ENCODE results near the gene ATP9A. TPM values are rescaled to one million over a fixed set of nuclear protein-coding genes. Genes with fewer than 3 reads are reported as not detected.
A peak's percentile ranks its signal among the peaks of the same experiment; 100 is the strongest.

The ATP9A gene
- total and polyA plus RNA-seq, 2 of the 4 experiments (the other 2 are of a cell fraction): 10.6 to 22.4 TPM

- in situ Hi-C loops (cut with MboI; ENCODE audit: low sequenced_read_pairs): loop anchor here (10.0 kb wide), 1 partner anchor 284 kb away; no protein-coding TSS in a partner anchor
Measured at GRCh38 chr20:51801122-51801822, 33.1 kb upstream of the ATP9A start.

More at GRCh38 chr20:51801122-51801822, 33.1 kb upstream of the ATP9A start:
- H3K56ac ChIP-seq (ENCODE audit: extremely low read depth, insufficient read depth, low read length): no peak overlapping the region
- H4K8ac ChIP-seq (ENCODE audit: low read depth in 2 of 2, low read length in 2 of 2): peak overlapping the region; percentile 2 to 58; a peak in 2 of 4 replicates
- peak overlapping the region; percentile 67 for H3K4me2 ChIP-seq (ENCODE audit: low read depth, low read length)
- 0% methylated on average over 12 of the region's 59 CpGs; no CpG with 5 or more reads in 1 of the 2 experiments for WGBS, 2 experiments (ENCODE audit: extremely low coverage in 2 of 2, insufficient read length in 1 of 2)
- H2AK9ac ChIP-seq (replicated peaks; ENCODE audit: low read depth, low read length, poor library complexity): peak overlapping the region; percentile 81
- H4K91ac ChIP-seq (ENCODE audit: insufficient read depth, low read depth, low read length): no peak overlapping the region
- H3K79me1 ChIP-seq (ENCODE audit: low read depth in 1 of 2, low read length in 2 of 2): no peaks in the 10 kb centered on the region
- no peak for TF ChIP-seq RCOR1 (IDR thresholded peaks at IDR 0.05; ENCODE audit: insufficient replicate concordance, low read length)
- TF ChIP-seq CTCF (conservative IDR thresholded peaks at IDR 0.05; ENCODE audit: low read depth, low read length): 0 out of 2 replicates have a peak, but pooled peaks have one; percentile 0
- no peak overlapping the region; the same call in 1 of the 3 replicates for H2BK15ac ChIP-seq (ENCODE audit: low read depth, low read length)
- no peaks in the 10 kb centered on the region for H4K20me1 ChIP-seq (ENCODE audit: insufficient read depth, low read length)
- H3K9me3 ChIP-seq (ENCODE audit: control insufficient read depth, insufficient read depth, low read length): no peaks in the 10 kb centered on the region
- H3K4me3 ChIP-seq (ENCODE audit: insufficient read depth, low read depth, low read length): peak overlapping the region; percentile 40
- H2AK5ac ChIP-seq (ENCODE audit: low read depth, low read length): no peak overlapping the region
- no peak overlapping the region for H3K27ac ChIP-seq (ENCODE audit: insufficient read depth, low read length)
- ATAC-seq (ENCODE audit: low read depth): peak; percentile 40
- no peak overlapping the region for H3K18ac ChIP-seq (ENCODE audit: low read depth, low read length)
- H2AFZ ChIP-seq (replicated peaks; ENCODE audit: low read length, poor library complexity): peak overlapping the region; percentile 88
- BruUV-seq (replicated peaks): no TSS peak
- no peak overlapping the region for H2BK20ac ChIP-seq (ENCODE audit: low read depth, low read length)
- DNase-seq: no peak
- no peak overlapping the region for H2BK5ac ChIP-seq (ENCODE audit: low read depth, low read length, poor library complexity, severe bottlenecking)
- intact Hi-C loops (cut with micrococcal nuclease) (loop anchor here (10.0 kb wide), 1 partner anchor 164 kb away; no protein-coding TSS in a partner anchor), dilution Hi-C loops (cut with HindIII; ENCODE audit: low sequenced_read_pairs, unreplicated experiment) (no loop called here)
- H3K4ac ChIP-seq (ENCODE audit: low read depth, low read length): peak overlapping the region; percentile 11
- H3K9ac ChIP-seq (ENCODE audit: low read depth, low read length): no peak overlapping the region
- no peak overlapping the region for H4K5ac ChIP-seq (ENCODE audit: low read depth, low read length)
- no peaks in the 10 kb centered on the region for H3K9me1 ChIP-seq (ENCODE audit: insufficient read depth, low read length)
- no peak overlapping the region for H3K14ac ChIP-seq (replicated peaks; ENCODE audit: low read depth, low read length)
- H2BK120ac ChIP-seq (ENCODE audit: low read depth, low read length): peak overlapping the region; percentile 1
- H3K36me3 ChIP-seq (ENCODE audit: control insufficient read depth, insufficient read depth, low read length): no peaks in the 10 kb centered on the region
- POLR2A ChIA-PET (ENCODE audit: unreplicated experiment): no interaction called here
- peaks cover 25% of the 10 kb centered on the region for H3K27me3 ChIP-seq (ENCODE audit: control insufficient read depth, insufficient read depth, low read length)
- peaks cover 5% of the 10 kb centered on the region; the same call in 1 of the 2 replicates for H3K4me1 ChIP-seq (ENCODE audit: control insufficient read depth, insufficient read depth, low read length)
- CTCF ChIA-PET: interaction anchor here (0.6 kb wide), 1 partner anchor 1126 kb away, joined by 5 read pairs; no protein-coding TSS in a partner anchor
- no peak overlapping the region for H3K23ac ChIP-seq (ENCODE audit: low read depth, low read length)
